Measurements from ENCODE around the gene SUPT3H. TPM values are rescaled to one million over a fixed set of nuclear protein-coding genes. Genes with fewer than 3 reads are reported as not detected.
"Not testable (repeated sequence)": the region's sequence is repeated elsewhere in the genome, so short reads cannot be mapped to it uniquely, and the experiment has no call there.

SUPT3H gene
- total and polyA plus RNA-seq, 9 donors = 10.3 to 23.1 (median 16.2) TPM

- Histone ChIP-seq H3K27ac (no peak overlapping the region), H3K4me3 (no peak overlapping the region), H3K27me3 (no peaks in the 10 kb centered on the region), H3K9me3 (no peaks in the 10 kb centered on the region), H3K4me1 (ENCODE audit: insufficient read depth) (no peaks in the 10 kb centered on the region), H3K36me3 (no peaks in the 10 kb centered on the region)
- 83 to 96% (median 90%) methylated on average over 1 of the region's 1 CpG for WGBS, 3 donors
- no peak for DNase-seq
- intact Hi-C loops (cut with DNase I) = no loop called here
- TF ChIP-seq EP300 (IDR thresholded peaks at IDR 0.05) = no peak
- TF ChIP-seq POLR2A (IDR thresholded peaks at IDR 0.05) = no peak
- TF ChIP-seq, protein P1, sequence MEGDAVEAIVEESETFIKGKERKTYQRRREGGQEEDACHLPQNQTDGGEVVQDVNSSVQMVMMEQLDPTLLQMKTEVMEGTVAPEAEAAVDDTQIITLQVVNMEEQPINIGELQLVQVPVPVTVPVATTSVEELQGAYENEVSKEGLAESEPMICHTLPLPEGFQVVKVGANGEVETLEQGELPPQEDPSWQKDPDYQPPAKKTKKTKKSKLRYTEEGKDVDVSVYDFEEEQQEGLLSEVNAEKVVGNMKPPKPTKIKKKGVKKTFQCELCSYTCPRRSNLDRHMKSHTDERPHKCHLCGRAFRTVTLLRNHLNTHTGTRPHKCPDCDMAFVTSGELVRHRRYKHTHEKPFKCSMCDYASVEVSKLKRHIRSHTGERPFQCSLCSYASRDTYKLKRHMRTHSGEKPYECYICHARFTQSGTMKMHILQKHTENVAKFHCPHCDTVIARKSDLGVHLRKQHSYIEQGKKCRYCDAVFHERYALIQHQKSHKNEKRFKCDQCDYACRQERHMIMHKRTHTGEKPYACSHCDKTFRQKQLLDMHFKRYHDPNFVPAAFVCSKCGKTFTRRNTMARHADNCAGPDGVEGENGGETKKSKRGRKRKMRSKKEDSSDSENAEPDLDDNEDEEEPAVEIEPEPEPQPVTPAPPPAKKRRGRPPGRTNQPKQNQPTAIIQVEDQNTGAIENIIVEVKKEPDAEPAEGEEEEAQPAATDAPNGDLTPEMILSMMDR (IDR thresholded peaks at IDR 0.05) = no peak
These were observed 330.2 kb downstream of the SUPT3H start for GRCh38 chr6:45047573-45047972.

DNA sequence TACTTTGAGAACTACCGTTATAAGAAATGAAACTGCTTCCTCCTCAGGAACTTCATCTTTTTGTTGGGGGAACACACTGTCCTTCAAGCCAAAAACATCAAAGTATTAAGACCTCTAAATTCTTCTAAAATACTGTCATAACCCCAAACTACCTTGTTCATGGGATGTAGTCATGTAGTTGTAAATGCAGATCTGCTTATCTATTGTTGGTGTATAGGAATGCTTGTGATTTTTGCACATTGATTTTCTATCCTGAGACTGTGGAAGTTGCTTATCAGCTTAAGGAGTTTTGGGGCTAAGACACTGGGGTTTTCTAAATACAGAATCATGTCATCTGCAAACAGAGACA, 332.5 kb downstream of the SUPT3H start:
- TF ChIP-seq POLR2A (IDR thresholded peaks at IDR 0.05) (no peak), EP300 (IDR thresholded peaks at IDR 0.05) (no peak)
- TF ChIP-seq, protein P1 (IDR thresholded peaks at IDR 0.05) = no peak
- no peak overlapping the region for H3K27ac ChIP-seq
- H3K9me3 ChIP-seq = no peaks in the 10 kb centered on the region
- H3K4me1 ChIP-seq (ENCODE audit: insufficient read depth) = no peaks in the 10 kb centered on the region
- no peaks in the 10 kb centered on the region for H3K36me3 ChIP-seq
- H3K27me3 ChIP-seq = no peaks in the 10 kb centered on the region
- DNase-seq = no peak
- intact Hi-C loops (cut with DNase I) = no loop called here
- no peak overlapping the region for H3K4me3 ChIP-seq
- WGBS, 3 donors = 88 to 94% (median 90%) methylated on average over 1 of the region's 1 CpG

- 87 to 95% (median 93%) methylated on average over 2 of the region's 2 CpGs for WGBS, 3 donors
- intact Hi-C loops (cut with DNase I) = no loop called here
These were observed 333.1 kb downstream of the SUPT3H start for GRCh38 chr6:45044510-45045252.

DNA sequence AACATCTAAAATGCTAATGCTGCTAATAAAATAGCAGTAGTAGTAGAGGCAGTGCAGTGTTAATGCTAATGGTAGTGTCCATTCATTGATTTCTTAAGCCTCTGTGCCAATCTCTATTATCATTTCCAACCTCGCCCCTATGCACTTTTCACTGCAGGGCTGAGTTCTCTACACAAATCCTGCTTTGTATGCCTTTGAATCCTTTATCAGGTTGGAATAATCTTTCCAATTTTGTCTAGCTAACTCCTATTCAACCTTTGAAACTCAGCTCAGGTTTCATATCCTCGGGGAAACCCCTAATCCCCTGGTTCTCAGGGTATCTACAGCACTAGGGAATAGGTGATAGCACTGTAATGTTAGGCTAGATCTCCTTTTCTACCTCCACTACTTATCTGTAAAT, 333.6 kb downstream of the SUPT3H start:
- Histone ChIP-seq H3K36me3 (no peaks in the 10 kb centered on the region), H3K4me3 (no peak overlapping the region), H3K27ac (no peak overlapping the region), H3K4me1 (ENCODE audit: insufficient read depth) (peaks cover 2% of the 10 kb centered on the region), H3K9me3 (no peaks in the 10 kb centered on the region), H3K27me3 (no peaks in the 10 kb centered on the region)
- no peak for TF ChIP-seq POLR2A (IDR thresholded peaks at IDR 0.05)
- no peak for TF ChIP-seq EP300 (IDR thresholded peaks at IDR 0.05)
- TF ChIP-seq, protein P1 (IDR thresholded peaks at IDR 0.05) = no peak
- WGBS, 3 donors = 87 to 94% (median 94%) methylated on average over 2 of the region's 2 CpGs
- DNase-seq = no peak
- intact Hi-C loops (cut with DNase I) = no loop called here

More at GRCh38 chr6:45044510-45045252, 333.1 kb downstream of the SUPT3H start:
- no peaks in the 10 kb centered on the region for H3K36me3 ChIP-seq
- no peaks in the 10 kb centered on the region for H3K9me3 ChIP-seq
- TF ChIP-seq POLR2A (IDR thresholded peaks at IDR 0.05) = no peak
- TF ChIP-seq EP300 (IDR thresholded peaks at IDR 0.05) = no peak
- TF ChIP-seq, protein P1 (IDR thresholded peaks at IDR 0.05) = no peak
- no peak overlapping the region for H3K27ac ChIP-seq
- H3K4me3 ChIP-seq = no peak overlapping the region
- no peaks in the 10 kb centered on the region for H3K4me1 ChIP-seq (ENCODE audit: insufficient read depth)
- DNase-seq = no peak
- no peaks in the 10 kb centered on the region for H3K27me3 ChIP-seq

DNA sequence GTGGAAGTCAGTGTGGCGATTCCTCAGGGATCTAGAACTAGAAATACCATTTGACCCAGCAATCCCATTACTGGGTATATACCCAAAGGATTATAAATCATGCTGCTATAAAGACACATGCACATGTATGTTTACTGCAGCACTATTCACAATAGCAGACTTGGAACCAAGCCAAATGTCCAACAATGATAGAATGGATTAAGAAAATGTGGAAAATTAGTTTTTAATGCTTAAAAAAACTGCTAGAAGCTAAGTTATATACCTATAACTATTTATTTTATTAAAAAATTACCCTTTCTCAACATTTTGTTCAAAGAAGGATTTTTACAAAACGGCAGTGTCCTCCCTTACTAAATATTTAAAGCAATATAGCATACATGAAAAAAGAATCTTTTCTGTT, 335.1 kb downstream of the SUPT3H start:
- H3K36me3 ChIP-seq; intact Hi-C loops (cut with DNase I): not testable (repeated sequence)
- 93 to 98% (median 97%) methylated on average over 2 of the region's 2 CpGs for whole genome bisulfite sequencing, 3 donors

More for the DNA sequence above, 335.1 kb downstream of the SUPT3H start:
- not testable (repeated sequence) for H3K4me3 ChIP-seq; DNase-seq; H3K4me1 ChIP-seq (ENCODE audit: insufficient read depth); H3K27me3 ChIP-seq; H3K9me3 ChIP-seq; H3K27ac ChIP-seq

Data from ovary (tissue), 9 donors.